Stimulated activated CD8-positive, alpha-beta memory T cell treated with anti-CD3 and anti-CD28 coated beads, Interleukin-15, amount 100 ng/mL, for 48 hours (primary cell): ENCODE data around the gene OSBPL6.

Experiments used
- DNase-seq, 2 donors: peaks; one replicate each; pipeline ENCODE4 v3.0.0-alpha.2; 2020; ENCODE audit warnings: low read depth in 2 of 2

Gene OSBPL6

GRCh38 chr2:178436662-178437061, 242.3 kb downstream of the OSBPL6 start:
- no peak for DNase-seq

GRCh38 chr2:178441426-178441825, 247.1 kb downstream of the OSBPL6 start:
- no peak for DNase-seq

- DNase-seq: no peak
Measured at GRCh38 chr2:178448968-178449661, 254.8 kb downstream of the OSBPL6 start.

- DNase-seq: no peak
Measured at GRCh38 chr2:178449700-178450523, 255.6 kb downstream of the OSBPL6 start.

GRCh38 chr2:178450524-178450773, 256.1 kb downstream of the OSBPL6 start:
- no peak for DNase-seq

- DNase-seq: peak; percentile 90 to 92
Measured at GRCh38 chr2:178450774-178451525, 256.6 kb downstream of the OSBPL6 start, which contains the start of the genes PJVK and PRKRA. Gene PJVK (plus strand): TSS chr2:178451378. CDS start chr2:178453410, 2,032 bp downstream. Gene PRKRA (minus strand): TSS chr2:178451175. CDS start chr2:178451030, 145 bp downstream.

GRCh38 chr2:178452334-178452733, 258.0 kb downstream of the OSBPL6 start:
- DNase-seq: no peak
